Endometrial microvascular endothelial cells (primary cell): ENCODE results near the gene CATSPERE. TPM values are rescaled to one million over a fixed set of nuclear protein-coding genes. Genes with fewer than 3 reads are reported as not detected.

ENCODE experiments used
- in situ Hi-C: cut with HindIII; loops from 2 replicates; pipeline ENCODE4 v1.10.0; 2017; ENCODE audit warnings: low sequenced_read_pairs, low pct_unique_long_range_greater_than_20kb; ENCODE audit errors: inconsistent ontology term
- total RNA-seq: library from RNA; depleted of rRNA; stranded (reverse); fragments of >200 nt; gene quantifications from one replicate; pipeline ENCODE4 v1.2.3, GENCODE V29; 2015; ENCODE audit errors: inconsistent ontology term

The CATSPERE gene, protein sequence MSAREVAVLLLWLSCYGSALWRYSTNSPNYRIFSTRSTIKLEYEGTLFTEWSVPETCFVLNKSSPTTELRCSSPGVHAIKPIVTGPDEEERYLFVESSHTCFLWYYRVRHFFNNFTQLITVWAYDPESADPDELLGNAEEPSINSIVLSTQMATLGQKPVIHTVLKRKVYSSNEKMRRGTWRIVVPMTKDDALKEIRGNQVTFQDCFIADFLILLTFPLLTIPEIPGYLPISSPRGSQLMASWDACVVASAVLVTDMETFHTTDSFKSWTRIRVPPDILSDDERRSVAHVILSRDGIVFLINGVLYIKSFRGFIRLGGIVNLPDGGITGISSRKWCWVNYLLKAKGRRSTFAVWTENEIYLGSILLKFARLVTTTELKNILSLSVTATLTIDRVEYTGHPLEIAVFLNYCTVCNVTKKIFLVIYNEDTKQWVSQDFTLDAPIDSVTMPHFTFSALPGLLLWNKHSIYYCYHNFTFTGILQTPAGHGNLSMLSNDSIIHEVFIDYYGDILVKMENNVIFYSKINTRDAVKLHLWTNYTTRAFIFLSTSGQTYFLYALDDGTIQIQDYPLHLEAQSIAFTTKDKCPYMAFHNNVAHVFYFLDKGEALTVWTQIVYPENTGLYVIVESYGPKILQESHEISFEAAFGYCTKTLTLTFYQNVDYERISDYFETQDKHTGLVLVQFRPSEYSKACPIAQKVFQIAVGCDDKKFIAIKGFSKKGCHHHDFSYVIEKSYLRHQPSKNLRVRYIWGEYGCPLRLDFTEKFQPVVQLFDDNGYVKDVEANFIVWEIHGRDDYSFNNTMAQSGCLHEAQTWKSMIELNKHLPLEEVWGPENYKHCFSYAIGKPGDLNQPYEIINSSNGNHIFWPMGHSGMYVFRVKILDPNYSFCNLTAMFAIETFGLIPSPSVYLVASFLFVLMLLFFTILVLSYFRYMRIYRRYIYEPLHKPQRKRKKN
- 0.19 TPM for total RNA-seq

DNA sequence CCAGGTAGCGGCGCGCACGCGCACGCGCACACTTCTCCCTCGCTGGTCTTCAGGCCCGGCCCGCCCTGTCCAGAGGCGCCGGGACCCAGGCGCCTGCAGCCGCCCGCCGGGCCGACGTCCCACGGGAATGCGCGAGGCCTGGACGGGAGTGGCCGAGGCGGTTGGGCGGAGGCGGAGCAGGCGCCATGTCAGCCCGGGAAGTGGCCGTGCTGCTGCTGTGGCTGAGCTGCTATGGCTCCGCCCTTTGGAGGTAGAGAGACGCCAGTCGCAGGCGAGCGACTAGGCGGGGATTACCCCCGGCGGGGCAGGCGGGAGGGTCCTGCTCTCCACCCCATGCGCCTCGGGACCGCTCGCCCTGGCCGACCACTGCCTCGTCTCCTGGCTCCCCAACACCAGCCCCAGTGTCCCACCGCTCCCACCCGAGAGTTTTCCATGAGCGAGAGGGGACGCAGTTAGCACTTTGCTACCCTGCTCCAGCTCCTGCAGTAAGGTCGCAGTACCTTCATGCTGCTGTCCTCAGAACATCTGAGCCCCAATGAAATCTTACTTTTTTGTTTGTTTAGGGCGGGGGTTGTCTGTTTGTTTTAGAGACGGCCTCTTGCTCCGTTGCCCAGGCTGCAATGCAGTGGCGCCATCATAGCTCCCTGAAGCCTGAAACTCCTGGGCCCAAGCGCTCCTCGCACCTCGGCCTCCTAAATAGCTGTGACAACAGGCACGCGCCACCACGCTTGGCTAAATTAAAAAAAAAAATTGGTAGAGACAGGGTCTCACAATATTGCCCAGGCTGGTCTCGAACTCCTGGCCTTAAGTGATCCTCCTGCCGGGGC is at the start of gene CATSPERE:
CATSPERE (plus strand) TSS at position 29 of the 827 bp plus-strand sequence; CDS start at position 186, 157 bp downstream.
- in situ Hi-C loops: no loop called here

DNA sequence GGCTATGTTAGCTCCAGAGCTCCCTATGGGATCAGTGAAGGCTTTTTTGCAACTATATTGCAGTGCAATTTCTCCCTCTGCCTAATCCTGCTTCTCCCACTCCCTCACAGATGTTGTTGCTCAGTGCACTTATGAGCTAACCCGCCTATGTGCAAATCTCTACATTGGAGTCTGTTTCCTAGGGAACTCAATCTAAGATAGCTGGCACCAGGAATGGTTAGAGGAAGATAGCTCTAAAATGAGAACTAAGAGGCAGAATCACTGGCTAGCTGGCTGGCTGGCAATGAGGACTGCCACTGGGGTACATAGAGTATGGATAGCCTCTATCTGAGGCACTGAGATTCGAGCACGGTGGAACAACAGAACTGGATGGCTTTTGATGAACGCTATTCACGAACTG is 48.9 kb upstream of the CATSPERE start:
- in situ Hi-C loops: no loop called here

DNA sequence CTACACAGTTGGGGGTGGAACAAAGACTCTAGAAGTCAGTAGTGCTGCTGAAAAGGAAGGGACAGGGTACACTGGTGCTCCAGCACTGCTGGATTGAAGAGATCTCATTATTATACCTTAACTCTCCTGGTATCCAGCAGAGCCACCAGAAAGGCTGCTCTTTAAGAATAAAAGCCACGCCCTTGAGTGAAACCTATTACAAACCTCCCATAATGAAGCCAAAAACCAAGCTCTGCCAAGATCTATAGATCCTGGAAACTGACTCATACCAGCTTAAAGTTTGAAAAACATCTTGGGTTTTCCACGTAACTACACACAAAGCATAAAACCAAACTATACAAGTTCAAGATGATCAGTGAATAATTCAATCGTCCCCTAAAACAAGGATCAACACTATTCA is 47.3 kb upstream of the CATSPERE start:
- in situ Hi-C loops: no loop called here

DNA sequence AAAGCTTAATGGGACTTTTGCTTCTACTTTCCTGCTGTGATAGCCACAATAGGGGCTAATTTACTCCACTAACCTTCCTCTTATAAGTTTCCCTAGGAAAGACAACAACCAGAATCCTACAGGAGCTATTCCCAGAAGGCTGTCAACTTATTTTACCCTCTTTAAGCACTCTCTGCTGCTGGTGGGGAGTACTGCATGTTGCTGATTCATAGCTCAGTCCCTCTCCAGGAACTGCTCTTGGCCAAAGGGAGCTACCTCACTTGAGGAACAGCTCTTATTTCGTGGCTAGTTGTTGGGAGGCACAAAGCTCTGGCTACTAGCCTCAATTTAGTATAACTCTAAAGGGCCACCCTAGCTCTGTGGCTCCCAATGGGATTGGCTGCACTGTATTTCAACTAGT is 46.5 kb upstream of the CATSPERE start:
- in situ Hi-C loops: no loop called here

DNA sequence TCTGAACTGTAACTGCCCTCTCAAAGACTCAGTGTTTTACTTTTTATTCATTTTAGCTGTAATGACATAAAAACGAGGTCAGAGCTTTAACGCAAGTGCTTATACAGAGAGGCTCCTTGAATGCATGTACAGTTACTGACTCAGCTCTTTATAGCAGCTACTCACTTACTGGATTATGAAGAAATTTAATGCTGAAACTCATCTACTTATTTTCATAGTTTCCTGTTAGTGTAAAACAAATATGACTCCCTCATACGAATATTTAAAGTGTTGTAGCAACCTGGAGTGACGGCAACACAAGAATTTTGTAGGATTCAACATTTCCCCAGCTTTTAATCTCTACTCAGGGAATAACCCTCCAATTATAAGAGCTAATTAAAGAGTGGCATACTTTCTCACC is 42.0 kb upstream of the CATSPERE start:
- in situ Hi-C loops: no loop called here

DNA sequence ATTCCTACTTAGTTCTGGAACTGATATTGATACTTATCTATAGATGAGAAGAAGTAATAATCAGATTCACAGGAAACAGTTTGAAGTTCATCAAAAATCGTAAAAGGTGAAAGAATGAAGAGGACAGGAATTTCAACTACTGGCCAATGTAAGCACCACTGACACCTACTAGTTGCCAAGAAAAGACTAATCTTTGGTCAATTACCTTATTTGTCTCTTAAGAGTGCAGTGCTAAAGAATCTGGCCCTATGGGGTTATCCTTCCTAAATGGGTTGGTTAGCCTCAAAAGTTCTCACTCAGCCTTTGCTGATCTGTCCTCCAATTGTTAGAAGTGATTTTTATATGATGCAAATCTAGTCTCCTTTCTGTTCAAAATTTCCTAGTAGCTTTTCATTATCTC is 38.9 kb upstream of the CATSPERE start:
- in situ Hi-C loops: no loop called here

DNA sequence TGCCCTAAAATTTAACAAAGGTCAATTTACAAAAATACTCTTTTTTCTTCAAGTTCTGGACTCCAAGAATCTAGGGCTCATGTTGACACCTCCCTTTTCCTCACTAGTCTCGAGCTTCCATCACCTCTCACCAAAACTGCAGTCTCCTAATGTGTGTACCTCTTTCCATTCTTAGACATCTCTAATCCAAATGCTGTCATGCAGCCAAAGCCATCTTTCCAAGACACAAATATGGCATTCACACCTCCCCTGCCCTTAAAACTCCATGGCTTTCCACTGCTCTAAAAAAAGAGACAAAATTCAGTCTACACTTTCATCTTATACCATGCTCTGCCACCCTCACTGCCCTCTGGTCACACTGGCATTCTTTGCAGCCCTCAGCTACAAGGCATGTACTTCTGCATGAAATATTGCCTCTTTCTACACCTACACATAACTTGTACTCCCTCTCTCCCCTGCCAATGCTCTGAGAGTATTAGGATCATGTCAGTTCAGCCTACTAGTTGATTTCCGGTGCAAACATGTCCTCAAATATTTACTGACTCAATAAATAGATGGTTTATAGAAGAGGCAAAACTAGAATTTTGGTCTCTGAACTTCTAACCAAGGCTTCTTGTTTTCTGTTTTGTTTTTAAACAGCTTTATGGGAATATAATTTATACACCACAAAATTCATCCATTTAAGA is 36.3 kb upstream of the CATSPERE start:
- in situ Hi-C loops: loop anchor here (25.0 kb wide), 1 partner anchor 87 kb away; no protein-coding TSS in a partner anchor

DNA sequence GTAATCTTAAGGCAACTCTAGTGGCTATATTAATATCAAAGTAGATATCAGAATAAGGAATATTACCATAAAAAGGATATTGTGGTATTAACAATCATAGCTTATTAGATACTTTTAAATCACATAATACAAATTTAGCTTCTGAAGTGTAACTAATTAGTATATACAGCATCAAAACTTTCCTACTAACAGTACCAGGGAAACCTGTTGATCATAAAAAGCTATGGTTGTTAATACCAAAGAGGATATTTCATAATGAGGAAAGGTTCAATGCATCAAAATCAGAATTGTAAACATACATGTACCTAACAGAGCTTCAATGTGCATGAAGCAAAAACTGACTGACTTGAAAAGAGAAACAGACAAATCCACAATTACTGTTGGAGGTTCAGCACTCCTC is 33.4 kb upstream of the CATSPERE start:
- in situ Hi-C loops: loop anchor here (25.0 kb wide), 1 partner anchor 90 kb away; no protein-coding TSS in a partner anchor

DNA sequence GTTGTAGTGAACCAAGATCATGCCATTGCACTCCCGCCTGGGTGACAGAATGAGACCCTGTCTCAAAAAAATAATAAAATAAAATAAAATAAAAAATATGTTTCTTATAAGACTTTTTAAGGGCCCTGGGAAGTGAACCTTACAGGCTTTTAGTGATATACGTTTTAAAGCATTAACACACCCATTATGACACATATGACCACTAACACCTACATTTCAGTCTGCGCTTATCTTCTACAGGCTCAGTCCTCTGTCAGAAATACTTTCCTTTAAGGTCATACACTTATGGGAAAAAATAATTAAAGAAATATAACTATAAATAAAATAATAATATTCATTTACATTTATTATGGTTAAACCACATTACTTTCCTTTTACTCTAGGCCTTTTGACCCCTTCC is 31.3 kb upstream of the CATSPERE start:
- in situ Hi-C loops: loop anchor here (25.0 kb wide), 1 partner anchor 93 kb away; no protein-coding TSS in a partner anchor

DNA sequence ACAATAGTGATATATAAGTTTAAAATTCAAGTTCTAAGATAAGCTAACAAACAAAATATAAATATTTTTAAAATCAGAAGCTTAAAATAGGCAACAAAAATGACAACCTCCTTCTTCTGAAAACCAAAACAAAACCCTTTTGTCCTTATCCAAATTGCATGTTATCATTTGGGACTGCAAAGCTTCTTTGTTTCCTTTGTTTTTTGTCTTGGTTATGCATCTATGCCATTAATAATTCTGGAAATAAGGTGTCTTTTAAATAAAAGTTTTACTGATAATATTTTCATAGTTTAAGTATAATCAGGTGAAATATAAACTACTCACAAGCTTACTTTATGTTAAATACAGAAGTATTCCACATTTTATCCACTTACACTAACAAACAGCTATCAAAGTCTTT is 29.9 kb upstream of the CATSPERE start:
- in situ Hi-C loops: loop anchor here (25.0 kb wide), 1 partner anchor 94 kb away; no protein-coding TSS in a partner anchor

DNA sequence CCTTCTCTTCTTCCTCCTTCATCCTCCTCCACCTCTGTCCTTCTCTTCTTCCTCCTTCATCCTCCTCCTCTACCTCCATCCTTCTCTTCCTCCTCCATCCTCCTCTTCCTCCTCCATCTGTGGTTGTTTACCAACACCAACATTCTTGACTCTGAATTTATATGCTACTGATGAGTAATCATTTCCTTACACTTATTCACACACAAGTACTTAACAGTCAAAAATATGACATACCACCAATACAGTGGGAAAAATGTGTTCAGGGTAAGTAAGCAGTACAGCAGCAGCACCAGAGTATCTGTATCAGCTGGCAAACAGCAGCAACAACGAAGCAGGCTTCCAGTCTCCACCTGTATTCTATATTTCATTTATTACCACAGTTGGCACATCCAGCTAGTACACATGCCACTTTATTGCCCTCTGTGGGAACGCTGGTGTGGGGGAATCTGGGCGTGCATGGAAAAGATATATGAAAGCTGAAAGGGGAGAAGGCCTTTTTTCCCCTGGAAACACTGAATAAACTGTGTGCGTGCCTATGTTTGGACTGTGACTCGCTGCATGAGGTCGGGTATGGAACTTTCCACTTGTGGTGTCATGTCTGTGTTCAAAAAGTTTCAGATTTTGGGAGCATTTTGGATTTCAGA is 25.4 kb upstream of the CATSPERE start:
- in situ Hi-C loops: loop anchor here (25.0 kb wide), 1 partner anchor 98 kb away; no protein-coding TSS in a partner anchor

DNA sequence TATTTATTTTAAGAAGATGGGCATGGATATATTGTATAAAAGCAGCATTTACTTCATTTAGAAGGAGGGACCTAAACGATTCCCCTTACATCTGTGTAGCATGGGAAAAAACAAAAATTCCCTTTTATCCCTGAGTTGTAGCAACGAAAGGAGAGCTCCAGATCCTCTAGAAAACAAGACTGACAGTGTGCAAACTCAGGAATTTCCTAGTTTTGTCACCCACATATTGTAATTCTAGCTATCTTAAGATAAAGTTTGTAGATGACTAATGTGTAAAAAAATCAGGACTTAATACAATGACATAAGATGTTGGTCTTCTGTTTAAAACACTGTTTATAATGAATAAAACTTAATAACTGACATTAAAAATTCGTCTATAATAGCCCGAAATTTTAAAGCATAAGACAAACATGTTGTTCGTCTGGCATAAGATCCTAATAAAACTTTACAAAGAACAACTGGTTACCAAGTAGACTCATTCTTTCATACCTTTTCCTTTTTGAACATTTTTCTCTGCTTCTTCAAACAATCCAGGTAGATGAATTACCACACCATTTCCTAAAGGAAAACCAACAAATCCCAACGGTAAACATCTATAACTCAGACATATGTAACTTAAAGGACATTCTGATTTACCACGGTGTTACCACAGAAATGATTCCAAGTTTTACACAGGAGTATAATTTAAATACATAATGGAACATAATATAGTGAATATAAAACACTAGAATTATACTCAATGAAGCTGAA is 24.6 kb upstream of the CATSPERE start:
- in situ Hi-C loops: loop anchor here (25.0 kb wide), 1 partner anchor 99 kb away; no protein-coding TSS in a partner anchor

DNA sequence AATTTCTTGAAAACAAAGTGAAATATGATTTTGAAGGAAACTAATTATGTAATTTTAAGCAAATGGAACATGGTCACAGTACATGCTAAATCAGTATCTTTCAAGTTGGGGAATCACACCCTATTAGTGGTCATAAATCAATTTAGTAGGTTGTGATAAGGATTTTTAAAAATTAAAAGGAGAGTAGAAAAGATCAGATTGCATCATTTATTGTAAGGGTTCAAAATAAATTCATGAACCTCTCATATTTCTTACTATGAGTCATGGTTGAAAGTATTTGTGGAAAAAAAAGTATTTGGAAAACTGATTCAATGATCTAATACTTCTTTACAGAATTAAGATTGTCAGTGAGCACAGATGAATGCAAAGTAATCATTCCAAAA is 24.0 kb upstream of the CATSPERE start:
- in situ Hi-C loops: loop anchor here (25.0 kb wide), 1 partner anchor 100 kb away; no protein-coding TSS in a partner anchor

DNA sequence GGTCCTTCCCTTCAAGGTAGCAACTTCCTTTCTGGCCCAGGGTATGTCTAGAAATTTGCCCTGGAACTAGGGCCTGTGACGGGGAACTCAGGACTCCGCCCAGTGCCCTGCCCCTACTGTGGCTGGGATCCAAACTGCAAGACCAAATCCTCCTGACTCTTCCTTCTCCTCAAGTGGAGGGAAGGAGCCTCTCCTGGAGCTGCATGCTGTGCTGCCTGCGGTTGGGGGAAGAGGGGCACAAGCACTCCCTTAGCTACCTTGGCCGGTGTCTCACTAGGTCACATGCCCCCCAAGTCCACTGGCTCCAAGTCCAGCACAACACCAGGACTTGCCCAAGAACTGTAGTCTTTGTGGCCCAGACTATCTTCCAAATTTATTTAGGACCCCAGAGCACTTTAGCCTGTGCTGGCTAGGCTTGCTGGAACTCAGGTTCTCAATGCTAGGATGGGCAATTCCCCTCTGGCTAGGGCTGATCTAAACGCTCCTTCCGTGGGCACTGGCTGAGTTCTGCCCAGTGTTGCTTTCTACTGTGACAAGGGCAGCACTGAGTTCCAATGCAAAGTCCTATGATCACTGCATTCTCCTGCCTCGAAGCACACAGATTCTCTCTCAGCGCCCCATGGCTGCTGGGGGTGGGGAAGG is 21.6 kb upstream of the CATSPERE start:
- in situ Hi-C loops: loop anchor here (25.0 kb wide), 1 partner anchor 102 kb away; no protein-coding TSS in a partner anchor

DNA sequence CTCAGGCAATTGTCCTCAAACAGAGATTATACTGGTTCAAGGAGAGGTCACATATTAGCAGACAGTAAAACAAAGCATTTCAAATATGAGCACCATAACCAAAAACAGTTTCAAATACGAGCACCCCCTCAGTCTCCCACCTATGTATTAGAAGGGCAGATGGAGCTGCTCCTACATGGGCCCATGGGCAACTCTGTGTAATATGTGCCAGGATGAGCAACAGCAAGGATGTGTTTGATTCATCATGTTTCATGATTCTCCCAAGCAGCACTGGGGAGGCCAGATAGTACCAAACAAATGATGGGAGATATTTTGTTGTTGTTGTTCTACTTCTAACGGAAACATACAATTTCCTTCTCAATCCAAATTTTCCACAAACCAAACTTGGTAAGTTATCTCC is 18.2 kb upstream of the CATSPERE start:
- in situ Hi-C loops: loop anchor here (25.0 kb wide), 1 partner anchor 106 kb away; no protein-coding TSS in a partner anchor

DNA sequence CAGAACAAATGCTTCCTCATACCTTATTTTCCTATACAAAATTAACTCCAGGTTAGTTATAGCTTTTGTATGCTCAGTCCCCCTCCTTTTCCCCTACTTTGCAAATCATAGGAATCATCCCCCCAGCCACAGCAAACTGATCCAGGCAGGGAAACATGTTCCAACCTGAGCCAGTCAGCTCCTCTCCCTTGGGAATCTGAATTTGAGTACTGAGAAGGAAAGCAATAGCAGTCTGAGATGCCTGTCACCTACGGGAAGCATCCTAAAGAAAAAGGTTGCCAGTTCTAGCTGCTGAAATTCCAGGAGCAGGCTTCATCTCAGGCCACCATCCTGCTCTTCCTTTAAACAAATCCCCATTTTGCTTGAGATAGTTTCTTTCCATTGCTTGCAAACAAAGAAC is 16.2 kb upstream of the CATSPERE start:
- in situ Hi-C loops: loop anchor here (25.0 kb wide), 1 partner anchor 108 kb away; no protein-coding TSS in a partner anchor
